DOHH2 (cell line): Measurements from ENCODE around the gene TSHZ2.

Experiments
- EZH2phosphoT487 ChIP-seq: fragments of 200-600 bp; sonication (generic); IDR thresholded peaks from 2 replicates; pipeline ENCODE4 v1.6.1; 2017; ENCODE audit warnings: borderline replicate concordance, mild to moderate bottlenecking, antibody characterized with exemption, low read length, moderate library complexity, mixed read lengths
- TF ChIP-seq, protein P1 (sequence below): fragments of 200-600 bp; sonication (generic); IDR thresholded peaks from one replicate; pipeline ENCODE4 v1.5.1; 2014; ENCODE audit warnings: antibody characterized with exemption, mild to moderate bottlenecking, low read depth, low read length; ENCODE audit not compliant: poor library complexity, severe bottlenecking

DNA sequence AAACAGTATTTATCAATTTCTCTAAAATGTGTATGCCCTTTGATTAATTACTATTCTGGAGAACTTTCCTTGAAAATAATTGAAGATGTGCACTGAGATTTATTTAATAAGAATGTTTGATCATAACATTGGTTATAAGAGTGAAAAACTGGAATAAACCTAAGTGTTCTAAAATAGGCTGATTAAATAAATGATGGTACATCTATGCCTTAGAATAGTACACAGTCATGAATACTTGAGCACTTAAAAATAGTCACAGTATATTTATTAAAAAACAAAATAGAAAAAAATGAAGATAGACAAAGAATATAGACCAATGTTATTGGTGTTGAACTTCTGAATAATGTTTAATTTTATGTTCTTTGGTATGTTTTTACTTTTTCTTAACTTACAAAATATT lies 528.5 kb downstream of the TSHZ2 start:
- TF ChIP-seq, protein P1, sequence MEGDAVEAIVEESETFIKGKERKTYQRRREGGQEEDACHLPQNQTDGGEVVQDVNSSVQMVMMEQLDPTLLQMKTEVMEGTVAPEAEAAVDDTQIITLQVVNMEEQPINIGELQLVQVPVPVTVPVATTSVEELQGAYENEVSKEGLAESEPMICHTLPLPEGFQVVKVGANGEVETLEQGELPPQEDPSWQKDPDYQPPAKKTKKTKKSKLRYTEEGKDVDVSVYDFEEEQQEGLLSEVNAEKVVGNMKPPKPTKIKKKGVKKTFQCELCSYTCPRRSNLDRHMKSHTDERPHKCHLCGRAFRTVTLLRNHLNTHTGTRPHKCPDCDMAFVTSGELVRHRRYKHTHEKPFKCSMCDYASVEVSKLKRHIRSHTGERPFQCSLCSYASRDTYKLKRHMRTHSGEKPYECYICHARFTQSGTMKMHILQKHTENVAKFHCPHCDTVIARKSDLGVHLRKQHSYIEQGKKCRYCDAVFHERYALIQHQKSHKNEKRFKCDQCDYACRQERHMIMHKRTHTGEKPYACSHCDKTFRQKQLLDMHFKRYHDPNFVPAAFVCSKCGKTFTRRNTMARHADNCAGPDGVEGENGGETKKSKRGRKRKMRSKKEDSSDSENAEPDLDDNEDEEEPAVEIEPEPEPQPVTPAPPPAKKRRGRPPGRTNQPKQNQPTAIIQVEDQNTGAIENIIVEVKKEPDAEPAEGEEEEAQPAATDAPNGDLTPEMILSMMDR = no peak
- TF ChIP-seq EZH2phosphoT487 = no peak
